HG02610 (cell line): ENCODE measurements around the gene FMO2.
"Not testable (repeated sequence)": the region's sequence is repeated elsewhere in the genome, so short reads cannot be mapped to it uniquely, and the experiment has no call there.

Experiments used
- ATAC-seq: cut with Tn5 transposase; IDR thresholded peaks from one replicate; pipeline ENCODE4 v1.9.1; 2021; ENCODE audit warnings: mild to moderate bottlenecking, moderate library complexity; ENCODE audit not compliant: unreplicated experiment

Gene FMO2

DNA sequence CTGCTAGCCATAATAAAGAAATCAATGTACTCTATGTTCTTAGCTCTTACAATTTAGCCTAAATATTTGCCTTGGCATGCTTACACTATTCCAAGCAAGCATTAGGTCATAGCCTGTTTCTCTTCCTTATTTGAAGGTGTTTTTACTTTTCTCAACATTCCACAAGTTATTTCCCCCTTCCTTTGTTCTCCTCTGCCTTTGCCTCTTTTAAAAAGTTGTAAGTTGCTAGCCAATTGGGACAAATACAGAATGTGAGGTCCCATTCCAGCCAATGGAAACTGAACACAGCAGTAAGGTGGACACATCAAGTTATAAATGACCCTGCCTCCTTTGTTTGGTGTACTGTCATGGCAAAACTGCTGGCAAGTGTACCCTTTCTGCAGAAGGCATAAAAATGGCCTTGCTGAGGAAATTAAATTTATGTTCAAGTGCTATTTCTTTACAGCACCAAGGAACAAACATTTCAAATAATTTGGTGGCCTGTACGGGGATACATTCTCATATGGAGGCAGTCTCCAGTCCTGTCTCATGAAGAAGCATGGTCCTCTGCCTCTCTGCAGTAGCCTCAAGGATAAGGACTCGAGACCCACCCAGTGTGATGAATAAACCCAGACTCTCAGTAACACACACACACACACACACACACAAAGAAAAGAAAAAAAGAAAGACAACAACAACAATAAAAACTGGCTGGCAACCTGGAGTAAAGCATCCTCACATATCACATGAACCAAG lies 34.4 kb downstream of the FMO2 start:
- no peak for ATAC-seq

DNA sequence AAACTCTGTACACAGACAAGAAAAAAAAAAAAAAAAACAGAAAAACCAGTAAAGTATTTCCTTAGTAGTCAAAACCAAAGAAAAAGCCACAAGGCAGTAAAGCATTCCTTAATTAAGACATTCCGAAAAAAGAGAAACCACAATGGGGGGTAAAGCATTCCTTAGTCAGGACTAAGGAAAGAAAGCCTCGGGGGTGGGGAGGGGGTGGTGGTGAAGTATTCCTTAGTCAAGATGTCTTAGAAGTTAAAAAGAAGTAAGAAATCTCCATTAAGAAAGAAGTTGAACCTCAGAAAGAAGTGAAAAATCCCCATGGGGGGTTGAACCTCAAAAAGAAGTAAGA lies 35.0 kb downstream of the FMO2 start:
- ATAC-seq, result no peak

DNA sequence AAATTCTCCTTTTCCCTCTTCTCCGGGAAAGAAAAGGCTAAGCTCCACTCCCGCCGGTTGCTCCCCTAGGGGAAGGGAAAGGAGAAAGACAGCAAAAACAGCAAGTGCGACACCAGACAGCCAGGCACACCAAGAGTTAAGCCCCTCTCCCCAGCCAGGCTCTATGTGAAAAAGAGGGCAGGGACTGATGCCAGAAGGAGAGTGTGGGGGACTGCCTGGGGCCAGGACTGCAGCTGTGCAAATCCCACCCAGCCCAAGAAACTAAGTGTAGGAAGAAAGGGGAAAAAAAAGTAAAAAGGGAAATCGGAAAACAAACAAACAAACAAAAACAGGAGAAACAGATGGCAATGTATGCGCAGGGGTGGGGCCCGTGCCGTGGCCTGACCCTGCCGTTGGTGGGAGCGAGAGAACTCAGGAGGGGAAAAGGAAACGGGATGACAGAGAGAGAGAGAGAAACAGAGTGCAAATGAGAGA lies 35.5 kb downstream of the FMO2 start:
- ATAC-seq, result no peak

DNA sequence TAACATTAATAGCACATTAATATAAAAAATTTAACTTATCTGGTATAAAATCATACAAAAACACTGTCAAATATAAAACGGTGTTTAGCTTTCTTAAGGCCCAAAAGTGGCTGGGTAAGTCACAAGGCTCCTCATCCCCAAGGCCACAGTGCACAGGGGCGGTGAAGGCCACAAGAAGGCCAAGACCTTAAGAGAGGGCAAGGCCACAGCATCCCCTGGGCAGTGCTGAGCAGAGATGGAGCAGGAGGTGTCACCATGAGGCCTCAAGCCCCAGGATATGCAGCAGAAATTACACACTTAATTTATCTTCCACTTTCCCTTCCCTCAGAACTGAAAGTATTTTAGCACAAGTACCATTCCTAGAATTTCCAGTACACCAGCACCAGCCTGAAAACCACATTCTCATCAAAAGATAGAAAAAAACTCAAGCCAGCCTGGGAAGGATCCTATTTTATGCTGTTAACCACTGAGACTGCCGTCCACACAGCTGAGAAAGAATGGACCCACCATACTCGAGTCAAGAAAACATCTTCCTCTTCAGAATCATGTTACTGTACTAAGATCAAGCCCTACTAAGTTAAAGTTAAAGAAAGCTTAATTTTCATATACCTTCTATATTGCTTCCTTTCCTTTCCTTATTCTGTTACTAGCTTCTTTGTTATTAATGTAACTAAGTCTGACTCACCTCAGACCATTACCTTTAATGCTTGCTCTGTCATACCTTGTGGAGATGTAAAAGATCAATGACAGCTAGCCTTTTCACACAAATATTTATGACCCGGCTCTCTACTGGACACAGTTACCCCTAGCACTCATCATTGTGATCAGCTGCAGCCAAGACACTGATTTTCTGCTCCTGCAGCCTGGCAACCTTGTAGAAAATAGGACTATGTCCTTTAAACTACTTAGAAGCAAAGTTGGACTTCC lies 36.8 kb downstream of the FMO2 start:
- ATAC-seq, result no peak

DNA sequence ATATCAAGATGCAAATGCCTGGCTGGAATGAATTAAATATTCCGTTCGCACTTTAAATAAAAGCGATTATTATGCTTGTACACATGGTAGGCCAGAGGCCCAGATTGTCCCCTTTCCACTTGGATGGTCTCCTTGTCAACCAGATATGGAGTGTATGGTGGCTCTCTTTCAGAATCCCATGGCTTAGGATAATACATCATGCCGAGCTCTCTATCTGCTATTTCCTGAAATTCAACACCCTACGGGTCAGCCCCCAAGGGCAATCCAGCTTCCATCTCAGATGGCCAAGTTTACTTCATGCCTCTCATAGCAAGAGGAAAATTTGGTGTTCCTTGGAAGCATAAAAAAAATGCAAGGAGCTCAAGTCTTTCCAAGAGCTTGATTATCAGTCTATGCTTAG lies 37.8 kb downstream of the FMO2 start:
- no peak for ATAC-seq

- ATAC-seq, result not testable (repeated sequence)
These were observed 39.2 kb downstream of the FMO2 start for GRCh38 chr1:171224257-171224656.

- peak; percentile 89 for ATAC-seq
These were observed 41.8 kb downstream of the FMO2 start for GRCh38 chr1:171226747-171227370.

GRCh38 chr1:171231326-171231725 lies 46.2 kb downstream of the FMO2 start:
- no peak for ATAC-seq

DNA sequence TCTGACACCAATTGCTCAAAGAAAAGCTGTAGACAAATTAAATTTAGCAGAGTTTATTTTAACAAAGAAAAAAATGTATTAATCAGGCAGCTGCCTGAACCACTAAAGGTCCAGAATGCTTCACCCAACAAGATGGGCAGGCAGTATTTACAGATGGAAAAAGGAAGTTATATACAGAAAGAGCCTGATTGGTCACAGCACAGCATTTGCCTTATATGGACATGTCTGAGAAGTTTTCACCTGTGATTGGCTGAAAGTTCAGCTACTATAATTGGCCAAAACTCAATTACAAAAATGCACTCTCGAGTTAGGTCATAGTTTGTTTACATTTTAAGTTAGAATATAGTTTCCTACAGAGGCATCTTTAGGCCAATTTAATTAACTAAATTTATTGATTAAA lies 48.1 kb downstream of the FMO2 start:
- no peak for ATAC-seq

- not testable (repeated sequence) for ATAC-seq
These were observed 51.1 kb downstream of the FMO2 start for GRCh38 chr1:171236231-171236630.

GRCh38 chr1:171243878-171244277 lies 58.8 kb downstream of the FMO2 start:
- ATAC-seq, result no peak

GRCh38 chr1:171245458-171246064 lies 60.5 kb downstream of the FMO2 start:
- ATAC-seq, result peak; percentile 80

GRCh38 chr1:171247501-171247900 lies 62.4 kb downstream of the FMO2 start:
- ATAC-seq, result no peak

DNA sequence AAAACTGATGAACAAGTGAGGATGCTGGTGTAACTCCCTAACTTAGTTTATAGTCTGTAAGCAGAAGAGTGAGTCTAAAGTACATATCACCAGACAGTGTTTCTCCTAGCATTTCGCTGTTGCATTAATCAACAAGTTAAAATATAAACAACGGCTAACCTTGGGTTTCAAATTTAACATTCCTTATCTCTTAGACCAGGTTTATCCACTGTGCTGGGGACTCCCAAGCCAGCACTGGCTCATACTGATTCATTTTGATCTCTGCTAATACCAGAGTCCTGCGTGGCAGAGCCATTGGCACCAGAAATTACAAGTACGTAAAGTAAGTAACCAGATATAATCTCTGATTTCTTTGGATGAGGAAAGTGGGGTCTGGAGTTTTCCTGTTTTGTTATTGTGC lies 63.2 kb downstream of the FMO2 start, which contains the start of gene FMO1:
TSS of gene FMO1 (plus strand) at position 193 of the 400 bp plus-strand sequence. CDS start 9,594 bp downstream, outside the sequence.
- no peak for ATAC-seq

- ATAC-seq, result no peak
These were observed 63.7 kb downstream of the FMO2 start for GRCh38 chr1:171248841-171249240.

GRCh38 chr1:171250263-171250662 lies 65.2 kb downstream of the FMO2 start:
- ATAC-seq, result no peak

GRCh38 chr1:171251042-171251951 lies 66.2 kb downstream of the FMO2 start:
- ATAC-seq, result peak; percentile 65

DNA sequence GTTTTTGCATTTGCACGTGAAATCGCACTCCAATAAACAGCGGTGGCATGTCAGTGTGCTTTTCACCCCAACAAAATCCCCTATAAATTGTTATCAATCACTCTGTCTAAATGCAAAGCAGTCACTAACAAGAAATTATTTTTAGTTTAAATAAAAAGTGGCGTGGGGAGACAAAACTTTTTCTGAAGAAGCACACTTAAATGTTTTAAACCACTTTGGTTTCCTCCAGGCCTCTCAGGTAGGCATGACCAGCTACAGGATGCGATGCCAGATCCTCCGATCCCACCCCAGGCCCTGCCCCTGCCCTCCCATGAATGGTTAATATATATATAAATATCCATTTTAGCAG lies 66.8 kb downstream of the FMO2 start:
- no peak for ATAC-seq

GRCh38 chr1:171252482-171252881 lies 67.4 kb downstream of the FMO2 start:
- ATAC-seq, result peak; percentile 86

DNA sequence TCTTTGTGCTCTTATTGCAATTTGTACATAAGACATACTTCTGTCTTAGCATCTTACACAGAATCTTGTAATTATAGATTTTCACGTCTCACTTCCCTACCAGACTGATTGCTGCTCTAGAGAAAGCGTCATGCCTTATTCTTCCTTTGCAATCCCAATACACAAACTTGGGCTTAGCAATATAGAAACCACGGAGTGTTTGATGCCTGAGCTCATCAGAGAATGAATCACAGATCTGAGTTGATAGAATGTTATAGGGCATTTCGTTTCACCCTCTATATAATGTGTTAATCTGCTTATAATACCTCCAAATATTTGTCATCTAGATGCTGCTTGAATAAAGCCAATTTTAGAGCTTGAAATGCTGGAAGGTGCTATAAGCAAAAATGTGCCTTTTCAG lies 69.8 kb downstream of the FMO2 start:
- ATAC-seq, result no peak
